ENCODE measurements around the gene FAM229A. TPM values are rescaled to one million over a fixed set of nuclear protein-coding genes. Genes with fewer than 3 reads are reported as not detected.
A peak's percentile ranks its signal among the peaks of the same experiment; 100 is the strongest.

The FAM229A gene
- 15.0 and 17.3 TPM in 2 replicates for total RNA-seq
- long read RNA-seq, partial matches to known transcripts, result 0 of 1 reads
- long read RNA-seq, other reads (novel, unspliced or antisense), result 0 of 1 reads

DNA sequence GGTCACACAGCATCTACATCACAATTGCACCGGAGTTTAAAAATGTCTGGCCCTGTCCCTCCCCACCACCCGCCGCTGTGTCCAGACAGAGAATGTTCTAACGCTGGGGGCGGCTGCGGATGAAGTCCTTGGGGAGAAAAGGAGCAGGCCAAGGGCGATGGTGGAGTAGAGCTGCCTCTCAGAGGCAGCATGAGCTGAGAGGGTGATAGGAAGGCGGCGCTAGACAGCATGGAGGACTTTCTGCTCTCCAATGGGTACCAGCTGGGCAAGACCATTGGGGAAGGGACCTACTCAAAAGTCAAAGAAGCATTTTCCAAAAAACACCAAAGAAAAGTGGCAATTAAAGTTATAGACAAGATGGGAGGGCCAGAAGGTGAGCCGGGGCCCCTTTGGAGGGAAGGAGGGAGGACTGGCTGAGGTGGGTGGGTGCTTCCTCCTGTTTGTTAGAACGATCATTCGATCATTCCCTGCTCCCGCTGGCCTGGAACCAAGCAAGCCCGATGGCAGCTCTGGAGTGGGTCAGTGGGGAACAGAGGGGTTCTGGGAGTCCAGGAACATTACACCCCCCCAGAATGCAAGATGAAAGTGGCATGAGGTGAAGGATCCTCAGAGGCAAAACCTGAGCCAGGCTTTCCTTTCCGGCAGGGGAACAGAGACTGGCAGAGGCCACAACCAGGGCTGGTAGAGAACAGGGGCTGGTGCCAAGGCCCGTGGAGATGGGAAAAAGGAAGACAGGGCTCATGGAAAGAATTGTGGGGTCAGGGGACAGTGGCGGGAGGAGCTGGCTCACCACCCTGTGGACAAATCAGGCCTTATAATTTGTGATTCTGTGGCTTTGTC, at the start of gene FAM229A, which contains the start of gene TSSK3:
Gene FAM229A (minus strand): TSS at position 12 of the 840 bp plus-strand sequence. CDS start 394 bp downstream, outside the sequence.
Gene TSSK3 (plus strand): TSS at position 66 of the 840 bp plus-strand sequence. CDS start 163 bp downstream, at position 229.
- TF ChIP-seq, protein P1, sequence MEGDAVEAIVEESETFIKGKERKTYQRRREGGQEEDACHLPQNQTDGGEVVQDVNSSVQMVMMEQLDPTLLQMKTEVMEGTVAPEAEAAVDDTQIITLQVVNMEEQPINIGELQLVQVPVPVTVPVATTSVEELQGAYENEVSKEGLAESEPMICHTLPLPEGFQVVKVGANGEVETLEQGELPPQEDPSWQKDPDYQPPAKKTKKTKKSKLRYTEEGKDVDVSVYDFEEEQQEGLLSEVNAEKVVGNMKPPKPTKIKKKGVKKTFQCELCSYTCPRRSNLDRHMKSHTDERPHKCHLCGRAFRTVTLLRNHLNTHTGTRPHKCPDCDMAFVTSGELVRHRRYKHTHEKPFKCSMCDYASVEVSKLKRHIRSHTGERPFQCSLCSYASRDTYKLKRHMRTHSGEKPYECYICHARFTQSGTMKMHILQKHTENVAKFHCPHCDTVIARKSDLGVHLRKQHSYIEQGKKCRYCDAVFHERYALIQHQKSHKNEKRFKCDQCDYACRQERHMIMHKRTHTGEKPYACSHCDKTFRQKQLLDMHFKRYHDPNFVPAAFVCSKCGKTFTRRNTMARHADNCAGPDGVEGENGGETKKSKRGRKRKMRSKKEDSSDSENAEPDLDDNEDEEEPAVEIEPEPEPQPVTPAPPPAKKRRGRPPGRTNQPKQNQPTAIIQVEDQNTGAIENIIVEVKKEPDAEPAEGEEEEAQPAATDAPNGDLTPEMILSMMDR (IDR thresholded peaks at IDR 0.05; ENCODE audit: unreplicated experiment), result no peak
- H3K36me3 Mint-ChIP-seq (ENCODE audit: insufficient read depth), result peaks cover 11% of the 10 kb centered on the region
- no peak for DNase-seq (ENCODE audit: low spot score, unreplicated experiment)
- peak within 1 kb of the TSS; percentile 74 for H3K27ac Mint-ChIP-seq
- H3K4me3 Mint-ChIP-seq (ENCODE audit: low read depth), result peak within 1 kb of the TSS; percentile 22
- H3K27me3 Mint-ChIP-seq, result peaks cover 10% of the 10 kb centered on the region
- peaks cover 6% of the 10 kb centered on the region for H3K4me1 Mint-ChIP-seq (ENCODE audit: low read depth)
- H3K9me3 Mint-ChIP-seq (ENCODE audit: low read depth), result no peaks in the 10 kb centered on the region

GRCh38 chr1:32411261-32411660, 49.0 kb upstream of the FAM229A start:
- Mint-ChIP-seq H3K27me3 (no peaks in the 10 kb centered on the region), H3K36me3 (ENCODE audit: insufficient read depth) (peaks cover 3% of the 10 kb centered on the region), H3K27ac (no peak overlapping the region), H3K4me3 (ENCODE audit: low read depth) (no peak overlapping the region), H3K9me3 (ENCODE audit: low read depth) (peaks cover 13% of the 10 kb centered on the region), H3K4me1 (ENCODE audit: low read depth) (no peaks in the 10 kb centered on the region)
- TF ChIP-seq, protein P1 (IDR thresholded peaks at IDR 0.05; ENCODE audit: unreplicated experiment), result no peak
- no peak for DNase-seq (ENCODE audit: low spot score, unreplicated experiment)

DNA sequence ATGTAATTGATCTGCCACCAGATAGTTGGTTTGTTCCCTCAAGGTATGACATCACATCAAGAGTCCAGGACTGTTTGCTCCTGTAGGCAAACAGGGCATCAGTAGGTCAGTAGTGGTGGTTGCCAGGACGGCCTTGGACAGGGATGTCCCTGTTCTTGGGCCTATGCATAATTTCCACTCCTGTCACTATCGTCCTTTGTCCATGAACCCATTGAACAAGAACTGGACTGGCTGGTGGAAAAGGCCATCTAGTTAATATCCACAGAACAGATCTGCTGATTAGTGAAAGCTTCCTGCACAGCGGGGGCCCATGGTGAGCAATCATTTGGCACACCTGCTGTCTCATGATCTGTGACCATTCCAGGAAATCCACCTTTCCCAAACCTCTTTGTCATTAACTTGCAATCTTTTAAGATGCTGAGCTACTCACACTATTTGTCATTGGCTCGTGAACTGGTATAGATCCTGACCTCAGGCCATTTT, 44.4 kb upstream of the FAM229A start:
- no peaks in the 10 kb centered on the region for H3K9me3 Mint-ChIP-seq (ENCODE audit: low read depth)
- peaks cover 2% of the 10 kb centered on the region for H3K4me1 Mint-ChIP-seq (ENCODE audit: low read depth)
- no peaks in the 10 kb centered on the region for H3K36me3 Mint-ChIP-seq (ENCODE audit: insufficient read depth)
- H3K4me3 Mint-ChIP-seq (ENCODE audit: low read depth), result no peak overlapping the region
- no peak for DNase-seq (ENCODE audit: low spot score, unreplicated experiment)
- TF ChIP-seq, protein P1 (IDR thresholded peaks at IDR 0.05; ENCODE audit: unreplicated experiment), result no peak
- H3K27ac Mint-ChIP-seq, result no peak overlapping the region
- H3K27me3 Mint-ChIP-seq, result no peaks in the 10 kb centered on the region

DNA sequence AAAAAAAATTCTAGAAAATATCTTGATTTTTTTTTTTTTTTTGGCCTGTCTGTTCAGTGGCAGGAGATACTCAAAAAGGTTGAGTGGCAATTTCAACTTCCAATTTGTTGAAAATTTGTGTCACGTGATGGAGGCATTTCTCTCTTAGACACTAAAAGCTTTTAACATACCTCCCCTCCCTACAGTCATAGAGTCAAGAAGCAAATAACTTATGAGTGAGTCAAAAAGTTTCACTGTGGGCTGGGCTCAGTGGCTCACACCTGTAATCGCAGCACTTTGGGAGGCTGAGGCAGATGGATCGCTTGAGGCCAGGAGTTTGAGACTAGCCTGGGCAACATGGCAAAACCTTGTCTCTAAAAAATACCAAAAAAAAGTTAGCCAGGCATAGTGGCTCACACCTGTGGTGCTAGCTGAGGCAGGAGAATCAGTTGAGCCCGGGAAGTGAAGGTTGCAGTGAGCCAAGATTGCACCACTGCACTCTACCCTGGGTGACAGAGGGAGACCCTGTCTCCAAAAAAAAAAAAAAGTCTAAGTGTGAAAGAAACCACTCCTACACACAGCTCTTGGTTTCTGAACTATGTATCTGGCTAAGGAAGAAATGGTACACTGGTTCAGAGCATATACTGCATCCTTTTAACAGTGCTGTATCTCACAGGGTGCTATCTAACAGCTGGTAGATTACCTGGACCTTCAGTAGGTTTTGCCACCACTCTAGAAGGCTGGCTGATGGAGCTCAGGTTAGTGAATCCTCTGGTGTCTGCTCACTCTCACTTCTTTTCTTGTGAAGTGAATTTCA, 43.6 kb upstream of the FAM229A start:
- no peak overlapping the region for H3K4me3 Mint-ChIP-seq (ENCODE audit: low read depth)
- no peak for DNase-seq (ENCODE audit: low spot score, unreplicated experiment)
- H3K4me1 Mint-ChIP-seq (ENCODE audit: low read depth), result peaks cover 2% of the 10 kb centered on the region
- H3K9me3 Mint-ChIP-seq (ENCODE audit: low read depth), result no peaks in the 10 kb centered on the region
- TF ChIP-seq, protein P1 (IDR thresholded peaks at IDR 0.05; ENCODE audit: unreplicated experiment), result no peak
- no peak overlapping the region for H3K27ac Mint-ChIP-seq
- no peaks in the 10 kb centered on the region for H3K36me3 Mint-ChIP-seq (ENCODE audit: insufficient read depth)
- no peaks in the 10 kb centered on the region for H3K27me3 Mint-ChIP-seq

DNA sequence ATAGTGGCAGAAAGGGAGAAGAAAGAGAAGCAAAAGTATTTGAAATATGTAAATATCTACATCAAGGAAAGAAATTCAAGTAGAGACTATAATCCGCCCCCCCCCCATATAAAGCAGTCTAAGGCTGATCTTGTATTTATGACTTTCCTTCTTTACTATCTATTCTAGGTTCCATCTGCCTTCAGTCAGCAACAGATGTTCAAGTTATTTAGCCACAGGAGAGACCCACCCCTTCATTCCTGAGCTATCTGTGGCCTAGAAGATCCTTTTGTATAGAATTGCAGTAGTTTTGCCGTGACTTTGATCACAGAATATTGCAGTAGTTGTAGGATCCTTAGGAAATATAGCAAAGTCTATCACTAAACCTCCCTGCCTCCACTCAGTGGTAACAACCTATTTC, 42.7 kb upstream of the FAM229A start:
- DNase-seq (ENCODE audit: low spot score, unreplicated experiment), result no peak
- H3K27me3 Mint-ChIP-seq, result no peaks in the 10 kb centered on the region
- TF ChIP-seq, protein P1 (IDR thresholded peaks at IDR 0.05; ENCODE audit: unreplicated experiment), result no peak
- no peak overlapping the region for H3K27ac Mint-ChIP-seq
- no peaks in the 10 kb centered on the region for H3K9me3 Mint-ChIP-seq (ENCODE audit: low read depth)
- no peaks in the 10 kb centered on the region for H3K36me3 Mint-ChIP-seq (ENCODE audit: insufficient read depth)
- peaks cover 3% of the 10 kb centered on the region for H3K4me1 Mint-ChIP-seq (ENCODE audit: low read depth)
- no peak overlapping the region for H3K4me3 Mint-ChIP-seq (ENCODE audit: low read depth)
